H9 (cell line): Measurements from ENCODE around the gene DISC1. TPM values are rescaled to one million over a fixed set of nuclear protein-coding genes. Genes with fewer than 3 reads are reported as not detected.

Source experiments
- DNase-seq: peaks from one replicate; pipeline ENCODE4 v3.0.0-alpha.2; 2017
- H2AFZ ChIP-seq: one replicate; pipeline ENCODE4 v1.6.1; 2013; ENCODE audit warnings: mild to moderate bottlenecking, low read length, control low read depth, moderate library complexity
- H2AK5ac ChIP-seq: 2 replicates; pipeline ENCODE4 v1.6.1; 2013; ENCODE audit warnings: low read length, control low read depth, mixed read lengths; ENCODE audit not compliant: insufficient read length
- H2BK120ac ChIP-seq: one replicate; pipeline ENCODE4 v1.6.1; 2013; ENCODE audit warnings: low read depth, mild to moderate bottlenecking, low read length, control low read depth, inconsistent platforms; ENCODE audit not compliant: poor library complexity, severe bottlenecking
- H2BK12ac ChIP-seq: 2 replicates; pipeline ENCODE4 v1.6.1; 2013; ENCODE audit warnings: low read length, control low read depth, mixed read lengths, low read depth; ENCODE audit not compliant: insufficient read length
- H2BK15ac ChIP-seq: 2 replicates; pipeline ENCODE4 v1.6.1; 2013; ENCODE audit warnings: low read depth, low read length, control low read depth
- H2BK20ac ChIP-seq: one replicate; pipeline ENCODE4 v1.6.1; 2013; ENCODE audit warnings: low read depth, mild to moderate bottlenecking, low read length, control low read depth, inconsistent platforms; ENCODE audit not compliant: poor library complexity, severe bottlenecking
- H2BK5ac ChIP-seq: 2 replicates; pipeline ENCODE4 v1.6.1; 2013; ENCODE audit warnings: low read length, control low read depth, mixed read lengths; ENCODE audit not compliant: insufficient read length
- H3K14ac ChIP-seq: 2 replicates; pipeline ENCODE4 v1.6.1; 2013; ENCODE audit warnings: low read length, control low read depth; ENCODE audit not compliant: insufficient read depth
- H3K18ac ChIP-seq: 2 replicates; pipeline ENCODE4 v1.6.1; 2013; ENCODE audit warnings: low read depth, mild to moderate bottlenecking, mixed read lengths, low read length, control low read depth; ENCODE audit not compliant: insufficient read length
- H3K23ac ChIP-seq: 2 replicates; pipeline ENCODE4 v1.6.1; 2013; ENCODE audit warnings: low read length, control low read depth, mixed read lengths, low read depth; ENCODE audit not compliant: insufficient read length
- H3K23me2 ChIP-seq: 2 replicates; pipeline ENCODE4 v1.6.1; 2013; ENCODE audit warnings: low read depth, mild to moderate bottlenecking, mixed read lengths, low read length, control low read depth; ENCODE audit not compliant: insufficient read length, poor library complexity, severe bottlenecking
- H3K27ac ChIP-seq: 2 replicates; pipeline ENCODE4 v1.5.1; 2013; ENCODE audit warnings: low read length, control low read depth, mixed read lengths, low read depth; ENCODE audit not compliant: insufficient read length
- H3K27me3 ChIP-seq: 2 replicates; pipeline ENCODE4 v1.6.1; 2013; ENCODE audit warnings: low read length, control low read depth, inconsistent platforms; ENCODE audit not compliant: insufficient read depth
- H3K4ac ChIP-seq: 2 replicates; pipeline ENCODE4 v1.6.1; 2013; ENCODE audit warnings: low read depth, mild to moderate bottlenecking, control low read depth, inconsistent platforms, low read length, moderate library complexity
- H3K4me1 ChIP-seq: 2 replicates; pipeline ENCODE4 v1.6.1; 2013; ENCODE audit warnings: low read length, control low read depth, inconsistent platforms; ENCODE audit not compliant: insufficient read depth
- H3K4me2 ChIP-seq: 2 replicates; pipeline ENCODE4 v1.6.1; 2013; ENCODE audit warnings: low read length, control low read depth, mixed read lengths; ENCODE audit not compliant: insufficient read length, insufficient read depth
- H3K56ac ChIP-seq: 2 replicates; pipeline ENCODE4 v1.6.1; 2013; ENCODE audit warnings: low read depth, mild to moderate bottlenecking, mixed read lengths, low read length, control low read depth; ENCODE audit not compliant: insufficient read length
- H3K79me1 ChIP-seq: 2 replicates; pipeline ENCODE4 v1.6.1; 2013; ENCODE audit warnings: low read depth, mild to moderate bottlenecking, moderate library complexity, low read length, control low read depth, inconsistent platforms; ENCODE audit not compliant: insufficient read depth, poor library complexity, severe bottlenecking
- H3K79me2 ChIP-seq: 2 replicates; pipeline ENCODE4 v1.6.1; 2013; ENCODE audit warnings: low read length, control low read depth, inconsistent platforms; ENCODE audit not compliant: insufficient read depth
- H3K9ac ChIP-seq: 2 replicates; pipeline ENCODE4 v1.6.1; 2013; ENCODE audit warnings: low read length, control low read depth, mixed read lengths; ENCODE audit not compliant: insufficient read length; ENCODE audit errors: extremely low read depth
- H3K9me3 ChIP-seq: one replicate; pipeline ENCODE4 v1.6.1; 2013; ENCODE audit warnings: low read depth, low read length, inconsistent platforms; ENCODE audit not compliant: control insufficient read depth
- H3T11ph ChIP-seq: one replicate; pipeline ENCODE4 v1.6.1; 2013; ENCODE audit warnings: mild to moderate bottlenecking, low read length, control low read depth, inconsistent platforms
- H4K20me1 ChIP-seq: one replicate; pipeline ENCODE4 v1.6.1; 2013; ENCODE audit not compliant: control insufficient read depth, insufficient read length, insufficient read depth
- H4K5ac ChIP-seq: 2 replicates; pipeline ENCODE4 v1.6.1; 2013; ENCODE audit warnings: low read depth, mild to moderate bottlenecking, mixed read lengths, low read length, control low read depth; ENCODE audit not compliant: insufficient read length
- H4K8ac ChIP-seq: replicated peaks from 2 replicates; pipeline ENCODE4 v1.6.1; 2013; ENCODE audit warnings: low read length, control low read depth, mixed read lengths, low read depth; ENCODE audit not compliant: insufficient read length
- H4K91ac ChIP-seq: 2 replicates; pipeline ENCODE4 v1.6.1; 2013; ENCODE audit warnings: low read depth, mild to moderate bottlenecking, moderate library complexity, mixed read lengths, low read length, control low read depth; ENCODE audit not compliant: insufficient read length
- H3K27ac Mint-ChIP-seq, 3 experiments: 2 replicates in 2 of 3; 3 replicates in 1 of 3; pipeline ENCODE4 v1.8.0; 2020 to 2021; ENCODE audit warnings: mixed read lengths in 3 of 3, mild to moderate bottlenecking in 1 of 3, moderate library complexity in 1 of 3
- H3K27me3 Mint-ChIP-seq: 2 replicates; pipeline ENCODE4 v1.8.0; 2021; ENCODE audit warnings: low read depth, mild to moderate bottlenecking, moderate library complexity, mixed read lengths
- H3K36me3 Mint-ChIP-seq, 3 experiments: 2 replicates in 2 of 3; 3 replicates in 1 of 3; pipeline ENCODE4 v1.8.0; 2020 to 2021; ENCODE audit warnings: low read depth in 3 of 3, mixed read lengths in 3 of 3; ENCODE audit not compliant: insufficient read depth in 1 of 3
- H3K4me1 Mint-ChIP-seq, 2 experiments: 2 replicates each; pipeline ENCODE4 v1.8.0; 2020; ENCODE audit warnings: mixed read lengths in 2 of 2
- H3K4me3 Mint-ChIP-seq, 2 experiments: 2 replicates in 1 of 2; 3 replicates in 1 of 2; pipeline ENCODE4 v1.8.0; 2020 to 2021; ENCODE audit warnings: mild to moderate bottlenecking in 2 of 2, mixed read lengths in 2 of 2, moderate library complexity in 1 of 2
- H3K9me3 Mint-ChIP-seq, 2 experiments: 2 replicates in 1 of 2; 3 replicates in 1 of 2; pipeline ENCODE4 v1.8.0; 2020; ENCODE audit warnings: mild to moderate bottlenecking in 2 of 2, mixed read lengths in 2 of 2, moderate library complexity in 1 of 2
- WGBS: extraction: QIAGEN DNeasy Blood & Tissue Kit; methylation state at CpG from one replicate; pipeline ENCODE4 v1.1.7; 2013; ENCODE audit warnings: missing lambda C conversion rate, low lambda C conversion rate, mixed read lengths; ENCODE audit not compliant: insufficient read length; ENCODE audit errors: extremely low coverage; 5-methylcytosine and 5-hydroxymethylcytosine counted together
- total RNA-seq: library from RNA; stranded (reverse); gene quantifications from 2 replicates; pipeline ENCODE4 v1.2.1, GENCODE V29; 2021
- TF ChIP-seq, protein P1 (sequence below): fragments of 200-600 bp; sonication (generic); conservative IDR thresholded peaks from 3 replicates; pipeline ENCODE4 v1.8.0; 2021; ENCODE audit warnings: antibody characterized with exemption, mild to moderate bottlenecking

DISC1 gene
- total RNA-seq, 1 experiment from 2014 or later = 2.5 TPM

DNA sequence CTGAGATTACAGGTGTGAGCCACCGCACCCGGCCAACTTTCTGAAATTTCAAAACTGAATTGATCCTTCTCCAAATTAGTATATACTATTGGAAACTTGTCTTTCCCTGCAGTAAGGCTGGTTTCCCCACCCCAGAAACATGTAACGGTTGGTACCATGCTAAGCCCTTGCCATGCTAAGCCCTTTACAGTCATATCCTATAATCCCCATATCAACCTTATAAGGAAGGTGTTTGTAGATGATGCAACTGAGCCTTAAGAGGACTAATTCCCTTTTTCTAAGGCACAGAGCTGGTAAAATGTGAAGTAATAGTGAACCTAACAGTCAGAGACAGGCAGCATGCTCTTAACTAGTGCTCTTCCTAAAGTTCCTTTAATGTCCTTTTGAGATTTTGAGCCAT is 413.7 kb downstream of the DISC1 start:
- Histone ChIP-seq H3K18ac (no peak overlapping the region), H3K9me3 (no peaks in the 10 kb centered on the region), H3K14ac (no peak overlapping the region), H3K23me2 (peaks cover 2% of the 10 kb centered on the region), H2AK5ac (no peak overlapping the region), H3K27me3 (no peaks in the 10 kb centered on the region), H3K4me1 (peaks cover 5% of the 10 kb centered on the region), H3T11ph (no peak overlapping the region), H4K91ac (no peak overlapping the region), H3K4ac (no peak overlapping the region), H3K9ac (no peak overlapping the region), H3K79me2 (no peaks in the 10 kb centered on the region), H3K4me2 (no peak overlapping the region), H2BK5ac (no peak overlapping the region), H2BK15ac (no peak overlapping the region), H2BK12ac (no peak overlapping the region), H2BK20ac (no peak overlapping the region), H4K5ac (no peak overlapping the region), H4K8ac (no peak overlapping the region), H4K20me1 (no peaks in the 10 kb centered on the region), H2BK120ac (no peak overlapping the region), H2AFZ (no peak overlapping the region), H3K56ac (no peak overlapping the region), H3K79me1 (no peaks in the 10 kb centered on the region), H3K23ac (no peak overlapping the region), H3K27ac (no peak overlapping the region)
- WGBS = no CpG with 5 or more reads among the region's 3 CpGs
- peaks cover 11 to 17% of the 10 kb centered on the region in 2 experiments for H3K4me1 Mint-ChIP-seq
- TF ChIP-seq, protein P1, sequence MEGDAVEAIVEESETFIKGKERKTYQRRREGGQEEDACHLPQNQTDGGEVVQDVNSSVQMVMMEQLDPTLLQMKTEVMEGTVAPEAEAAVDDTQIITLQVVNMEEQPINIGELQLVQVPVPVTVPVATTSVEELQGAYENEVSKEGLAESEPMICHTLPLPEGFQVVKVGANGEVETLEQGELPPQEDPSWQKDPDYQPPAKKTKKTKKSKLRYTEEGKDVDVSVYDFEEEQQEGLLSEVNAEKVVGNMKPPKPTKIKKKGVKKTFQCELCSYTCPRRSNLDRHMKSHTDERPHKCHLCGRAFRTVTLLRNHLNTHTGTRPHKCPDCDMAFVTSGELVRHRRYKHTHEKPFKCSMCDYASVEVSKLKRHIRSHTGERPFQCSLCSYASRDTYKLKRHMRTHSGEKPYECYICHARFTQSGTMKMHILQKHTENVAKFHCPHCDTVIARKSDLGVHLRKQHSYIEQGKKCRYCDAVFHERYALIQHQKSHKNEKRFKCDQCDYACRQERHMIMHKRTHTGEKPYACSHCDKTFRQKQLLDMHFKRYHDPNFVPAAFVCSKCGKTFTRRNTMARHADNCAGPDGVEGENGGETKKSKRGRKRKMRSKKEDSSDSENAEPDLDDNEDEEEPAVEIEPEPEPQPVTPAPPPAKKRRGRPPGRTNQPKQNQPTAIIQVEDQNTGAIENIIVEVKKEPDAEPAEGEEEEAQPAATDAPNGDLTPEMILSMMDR = no peak
- H3K36me3 Mint-ChIP-seq = no peaks in the 10 kb centered on the region
- H3K4me3 Mint-ChIP-seq = no peak overlapping the region
- peak overlapping the region in 1 of 3 experiments; percentile 45; a peak in 1 of 7 replicates for H3K27ac Mint-ChIP-seq
- H3K9me3 Mint-ChIP-seq = no peaks in the 10 kb centered on the region; a peak in 1 of 5 replicates
- H3K27me3 Mint-ChIP-seq = peaks cover 10% of the 10 kb centered on the region
- DNase-seq = no peak
